Activated T-cell treated with anti-CD3 and anti-CD28 coated beads, Interleukin-2, amount 50 U/mL, for 4 hours (primary cell): ENCODE measurements around the gene CD38. TPM values are rescaled to one million over a fixed set of nuclear protein-coding genes. Genes with fewer than 3 reads are reported as not detected.

ENCODE experiments used
- ATAC-seq, 2 donors: fragments of 200-7000 bp; cut with Tn5 transposase; one replicate each; pipeline ENCODE4 v1.10.0; 2021
- DNase-seq: peaks from one replicate; pipeline ENCODE4 v3.0.0-alpha.2; 2020
- H3K27me3 Mint-ChIP-seq: one replicate; pipeline ENCODE4 v1.8.0; 2021; ENCODE audit warnings: low read depth, mixed read lengths
- H3K36me3 Mint-ChIP-seq: one replicate; pipeline ENCODE4 v1.8.0; 2022; ENCODE audit warnings: mixed read lengths; ENCODE audit not compliant: insufficient read depth
- H3K4me1 Mint-ChIP-seq: one replicate; pipeline ENCODE4 v1.8.0; 2021; ENCODE audit warnings: low read depth, mixed read lengths
- H3K4me3 Mint-ChIP-seq: one replicate; pipeline ENCODE4 v1.8.0; 2021; ENCODE audit warnings: mild to moderate bottlenecking, moderate library complexity, mixed read lengths
- H3K9me3 Mint-ChIP-seq: one replicate; pipeline ENCODE4 v1.8.0; 2021; ENCODE audit warnings: mixed read lengths
- total RNA-seq, 3 donors: library from RNA; stranded (reverse); gene quantifications; one replicate each; pipeline ENCODE4 v1.2.1, GENCODE V29; 2021

The CD38 gene
- total RNA-seq, 3 donors from 2014 or later, result 15.7 to 23.5 (median 19.3) TPM

GRCh38 chr4:15898902-15899301 lies 120.8 kb downstream of the CD38 start:
- Mint-ChIP-seq H3K36me3 (no peaks in the 10 kb centered on the region), H3K4me1 (no peaks in the 10 kb centered on the region), H3K9me3 (no peaks in the 10 kb centered on the region), H3K27me3 (peaks cover 30% of the 10 kb centered on the region), H3K4me3 (no peak overlapping the region)
- ATAC-seq (no peak), DNase-seq (no peak)

GRCh38 chr4:15899511-15899910 lies 121.4 kb downstream of the CD38 start:
- no peak for ATAC-seq
- H3K4me1 Mint-ChIP-seq, result no peaks in the 10 kb centered on the region
- H3K27me3 Mint-ChIP-seq, result peaks cover 34% of the 10 kb centered on the region
- H3K36me3 Mint-ChIP-seq, result no peaks in the 10 kb centered on the region
- no peak for DNase-seq
- H3K9me3 Mint-ChIP-seq, result no peaks in the 10 kb centered on the region
- no peak overlapping the region for H3K4me3 Mint-ChIP-seq

GRCh38 chr4:15901007-15901406 lies 122.9 kb downstream of the CD38 start:
- Mint-ChIP-seq H3K36me3 (no peaks in the 10 kb centered on the region), H3K9me3 (no peaks in the 10 kb centered on the region), H3K4me3 (no peak overlapping the region), H3K4me1 (no peaks in the 10 kb centered on the region), H3K27me3 (peaks cover 45% of the 10 kb centered on the region)
- ATAC-seq, result no peak
- no peak for DNase-seq

GRCh38 chr4:15901998-15902397 lies 123.9 kb downstream of the CD38 start:
- Mint-ChIP-seq H3K4me1 (no peaks in the 10 kb centered on the region), H3K4me3 (no peak overlapping the region), H3K9me3 (no peaks in the 10 kb centered on the region), H3K36me3 (no peaks in the 10 kb centered on the region), H3K27me3 (peaks cover 45% of the 10 kb centered on the region)
- no peak for DNase-seq
- ATAC-seq, result peak in 1 of 2 donors; percentile 37

GRCh38 chr4:15902746-15903145 lies 124.6 kb downstream of the CD38 start:
- Mint-ChIP-seq H3K27me3 (peaks cover 45% of the 10 kb centered on the region), H3K4me1 (no peaks in the 10 kb centered on the region), H3K4me3 (no peak overlapping the region), H3K36me3 (no peaks in the 10 kb centered on the region), H3K9me3 (no peaks in the 10 kb centered on the region)
- no peak for DNase-seq
- no peak for ATAC-seq

Other genes starting within 250 kb of the CD38 start
- gene FBXL5, start 123.0 kb upstream of the CD38 start, total RNA-seq, result 10 to 100 TPM; 20.5 to 22.7 (median 22.6) TPM
- 1 to 10 TPM; 6.1 to 6.6 (median 6.2) TPM for gene FAM200B, start 96.5 kb upstream of the CD38 start, total RNA-seq
- under 1 TPM in 2 of 3 donors, not detected in 1; 0.18 to 0.41 TPM for gene BST1, start 75.3 kb upstream of the CD38 start, total RNA-seq
- not detected for gene FGFBP1, start 160.4 kb downstream of the CD38 start, total RNA-seq
- 1 to 10 TPM; 2.0 to 3.9 (median 3.4) TPM for gene FGFBP2, start 184.8 kb downstream of the CD38 start, total RNA-seq